Mesenchymal stem cell (in vitro differentiated cells and primary cell): ENCODE data around the gene RPA3.

Source experiments
- DNase-seq: peaks from one replicate; pipeline ENCODE4 v3.0.0-alpha.2; 2013
- H2AFZ ChIP-seq: one replicate; pipeline ENCODE4 v1.6.1; 2013; ENCODE audit warnings: low read depth, mild to moderate bottlenecking, control low read depth, inconsistent platforms, low read length, moderate library complexity
- H2AK5ac ChIP-seq: 2 replicates; pipeline ENCODE4 v1.6.1; 2013; ENCODE audit warnings: low read length, moderate library complexity, mild to moderate bottlenecking, inconsistent platforms; ENCODE audit not compliant: severe bottlenecking
- H2BK120ac ChIP-seq: one replicate; pipeline ENCODE4 v1.6.1; 2013; ENCODE audit warnings: low read depth, mild to moderate bottlenecking, inconsistent platforms, low read length, moderate library complexity
- H2BK12ac ChIP-seq, 2 experiments: one replicate each; pipeline ENCODE4 v1.6.1; 2013; ENCODE audit warnings: inconsistent platforms in 2 of 2, low read length in 2 of 2, mild to moderate bottlenecking in 2 of 2, moderate library complexity in 2 of 2, control low read depth in 1 of 2
- H2BK15ac ChIP-seq: one replicate; pipeline ENCODE4 v1.6.1; 2013; ENCODE audit warnings: mild to moderate bottlenecking, low read depth, inconsistent platforms; ENCODE audit not compliant: poor library complexity, severe bottlenecking
- H2BK5ac ChIP-seq: 2 replicates; pipeline ENCODE4 v1.6.1; 2013; ENCODE audit warnings: low read depth, mild to moderate bottlenecking, low read length, control low read depth, inconsistent platforms; ENCODE audit not compliant: poor library complexity, severe bottlenecking
- H3K14ac ChIP-seq, 2 experiments: one replicate each; pipeline ENCODE4 v1.6.1; 2013; ENCODE audit warnings: inconsistent platforms in 2 of 2, low read length in 2 of 2, control low read depth in 1 of 2, mild to moderate bottlenecking in 1 of 2, moderate library complexity in 1 of 2
- H3K18ac ChIP-seq, 2 experiments: one replicate each; pipeline ENCODE4 v1.6.1; 2013; ENCODE audit warnings: inconsistent platforms in 2 of 2, low read length in 2 of 2, control low read depth in 1 of 2, low read depth in 1 of 2, mild to moderate bottlenecking in 1 of 2
- H3K23ac ChIP-seq, 2 experiments: one replicate each; pipeline ENCODE4 v1.6.1; 2013; ENCODE audit warnings: inconsistent platforms in 2 of 2, low read length in 2 of 2, mild to moderate bottlenecking in 2 of 2, moderate library complexity in 2 of 2, control low read depth in 1 of 2
- H3K27ac ChIP-seq: 2 replicates; pipeline ENCODE4 v1.5.1; 2013; ENCODE audit warnings: mild to moderate bottlenecking, moderate library complexity, low read length, control low read depth, inconsistent platforms; ENCODE audit not compliant: poor library complexity, severe bottlenecking
- H3K27me3 ChIP-seq, 2 experiments: 2 replicates each; pipeline versions ENCODE4 v1.6.1 to v1.7.0; 2013; ENCODE audit warnings: low read length in 2 of 2, mild to moderate bottlenecking in 2 of 2, moderate library complexity in 2 of 2, control low read depth in 1 of 2, inconsistent platforms in 1 of 2; ENCODE audit not compliant: control insufficient read depth in 1 of 2, insufficient read depth in 1 of 2
- H3K36me3 ChIP-seq, 2 experiments: 2 replicates each; pipeline versions ENCODE4 v1.6.1 to v1.7.0; 2013; ENCODE audit warnings: low read length in 2 of 2, control low read depth in 1 of 2, inconsistent platforms in 1 of 2, low read depth in 1 of 2, mild to moderate bottlenecking in 1 of 2; ENCODE audit not compliant: insufficient read depth in 2 of 2, control insufficient read depth in 1 of 2
- H3K4ac ChIP-seq, 2 experiments: one replicate each; pipeline ENCODE4 v1.6.1; 2013; ENCODE audit warnings: inconsistent platforms in 2 of 2, low read length in 2 of 2, mild to moderate bottlenecking in 2 of 2, moderate library complexity in 2 of 2, control low read depth in 1 of 2, low read depth in 1 of 2
- H3K4me1 ChIP-seq: 2 replicates; pipeline ENCODE4 v1.6.1; 2013; ENCODE audit warnings: low read depth, low read length, control low read depth; ENCODE audit not compliant: control insufficient read depth, insufficient read depth
- H3K4me2 ChIP-seq: 2 replicates; pipeline ENCODE4 v1.6.1; 2013; ENCODE audit warnings: low read length, mild to moderate bottlenecking, inconsistent platforms; ENCODE audit not compliant: poor library complexity, severe bottlenecking
- H3K4me3 ChIP-seq, 2 experiments: 2 replicates each; pipeline versions ENCODE4 v1.5.1 to v1.7.0; 2013; ENCODE audit warnings: low read length in 2 of 2, mild to moderate bottlenecking in 2 of 2, control low read depth in 1 of 2, low read depth in 1 of 2; ENCODE audit not compliant: insufficient read depth in 1 of 2
- H3K79me1 ChIP-seq: replicated peaks from 2 replicates; pipeline ENCODE4 v1.6.1; 2013; ENCODE audit warnings: mild to moderate bottlenecking, control low read depth, low read length, inconsistent platforms; ENCODE audit not compliant: poor library complexity, severe bottlenecking
- H3K9ac ChIP-seq: 2 replicates; pipeline ENCODE4 v1.7.0; 2013; ENCODE audit warnings: mild to moderate bottlenecking, low read length, moderate library complexity
- H3K9me3 ChIP-seq: 2 replicates; pipeline ENCODE4 v1.7.0; 2013; ENCODE audit warnings: mild to moderate bottlenecking, low read length; ENCODE audit not compliant: control insufficient read depth
- H4K8ac ChIP-seq: one replicate; pipeline ENCODE4 v1.6.1; 2013; ENCODE audit warnings: inconsistent platforms, mild to moderate bottlenecking, low read length, moderate library complexity
- H4K91ac ChIP-seq: one replicate; pipeline ENCODE4 v1.6.1; 2013; ENCODE audit warnings: mild to moderate bottlenecking, low read length, inconsistent platforms
- WGBS: methylation state at CpG from one replicate; pipeline ENCODE4 v1.1.7; 2013; ENCODE audit warnings: mixed read lengths; 5-methylcytosine and 5-hydroxymethylcytosine counted together

RPA3 gene

DNA sequence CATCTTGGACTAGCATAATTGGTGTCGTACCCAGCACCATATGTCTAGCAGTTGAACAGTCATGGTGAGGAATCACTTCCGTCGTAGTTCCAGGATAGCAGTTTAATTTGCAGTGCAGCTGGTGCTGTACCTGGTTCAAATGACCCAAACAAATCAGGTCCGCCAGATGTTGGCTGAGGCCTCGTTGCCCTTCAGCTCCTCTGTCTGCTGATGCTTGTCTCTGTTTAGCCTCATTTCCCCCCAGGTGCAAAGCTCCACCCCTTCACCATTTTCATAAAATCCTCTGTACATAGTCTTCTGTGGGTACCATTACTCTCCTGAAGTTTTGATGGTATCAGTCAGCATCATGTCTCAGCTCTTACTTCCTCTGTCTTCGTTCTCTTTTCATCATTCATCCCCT is 42.7 kb downstream of the RPA3 start:
- WGBS = 72% methylated on average over 6 of the region's 6 CpGs
- Histone ChIP-seq H3K4me3 (no peak overlapping the region), H3K27me3 (no peaks in the 10 kb centered on the region)

GRCh38 chr7:7673240-7673550 is 45.2 kb downstream of the RPA3 start:
- Histone ChIP-seq H3K79me1 (peaks cover 18% of the 10 kb centered on the region), H3K23ac (no peak overlapping the region), H3K4me3 (no peak overlapping the region), H2AK5ac (no peak overlapping the region), H3K18ac (no peak overlapping the region), H3K4ac (no peak overlapping the region), H3K4me1 (no peaks in the 10 kb centered on the region), H4K91ac (no peak overlapping the region), H3K36me3 (peaks cover 5 to 10% of the 10 kb centered on the region in 2 experiments), H3K9me3 (no peaks in the 10 kb centered on the region), H2AFZ (no peak overlapping the region), H3K27ac (no peak overlapping the region), H3K4me2 (no peak overlapping the region), H4K8ac (no peak overlapping the region), H2BK120ac (no peak overlapping the region), H3K14ac (no peak overlapping the region), H3K27me3 (no peaks in the 10 kb centered on the region), H2BK12ac (no peak overlapping the region), H2BK15ac (no peak overlapping the region), H3K9ac (no peak overlapping the region), H2BK5ac (no peak overlapping the region)
- no peak for DNase-seq
- WGBS = no CpG with 5 or more reads among the region's 2 CpGs

More for the DNA sequence above, 42.7 kb downstream of the RPA3 start:
- H3K14ac ChIP-seq = no peak overlapping the region
- H3K4me1 ChIP-seq = no peaks in the 10 kb centered on the region
- H3K79me1 ChIP-seq = peaks cover 12% of the 10 kb centered on the region
- no peak overlapping the region for H3K4me2 ChIP-seq
- no peak overlapping the region for H2BK5ac ChIP-seq
- no peak overlapping the region for H3K18ac ChIP-seq
- no peak overlapping the region for H2BK120ac ChIP-seq
- H2BK15ac ChIP-seq = no peak overlapping the region
- no peak overlapping the region for H4K8ac ChIP-seq
- no peak overlapping the region for H3K27ac ChIP-seq
- H3K9me3 ChIP-seq = no peaks in the 10 kb centered on the region
- no peak overlapping the region for H3K9ac ChIP-seq
- DNase-seq = no peak
- no peak overlapping the region for H2AK5ac ChIP-seq
- H2AFZ ChIP-seq = no peak overlapping the region
- peaks cover 5 to 10% of the 10 kb centered on the region in 2 experiments for H3K36me3 ChIP-seq
- H2BK12ac ChIP-seq = no peak overlapping the region
- H4K91ac ChIP-seq = no peak overlapping the region
- H3K4ac ChIP-seq = no peak overlapping the region
- H3K23ac ChIP-seq = no peak overlapping the region

DNA sequence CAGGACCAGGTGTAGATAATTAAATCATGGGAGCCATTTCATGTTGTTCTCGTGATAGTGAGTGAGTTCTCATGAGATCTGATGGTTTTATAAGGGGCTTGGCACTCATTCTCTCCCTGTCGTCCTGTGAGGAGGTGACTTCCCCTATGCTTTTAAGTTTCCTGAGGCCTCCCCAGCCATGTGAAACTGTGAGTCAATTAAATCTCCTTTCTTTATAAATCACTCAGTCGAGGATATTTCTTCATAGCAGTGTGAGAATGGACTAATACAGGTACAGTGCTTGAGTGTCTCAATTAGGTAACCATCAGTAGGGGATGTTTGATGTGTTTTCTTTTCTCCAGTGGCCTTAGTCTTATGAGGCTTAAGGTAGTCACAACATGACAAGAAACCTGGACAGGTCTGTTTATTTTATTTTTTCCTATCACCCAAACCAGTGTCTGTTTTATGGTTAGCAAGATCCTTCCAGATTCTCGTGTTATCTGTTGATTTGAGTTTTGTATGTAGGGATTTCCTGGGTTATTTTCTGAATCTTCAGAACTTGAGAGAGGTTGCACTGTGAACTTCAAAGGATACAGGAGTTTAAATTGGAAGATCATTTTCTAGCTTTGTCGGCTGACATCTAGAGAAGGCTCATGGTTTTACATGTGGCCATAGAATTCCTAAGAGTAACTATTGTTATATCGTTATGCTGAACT is 45.7 kb downstream of the RPA3 start:
- no peak overlapping the region for H4K8ac ChIP-seq
- no peak overlapping the region for H3K4me3 ChIP-seq
- 94% methylated on average over 5 of the region's 6 CpGs for WGBS
- no peak overlapping the region for H2BK120ac ChIP-seq
- DNase-seq = no peak
- H2BK12ac ChIP-seq = no peak overlapping the region
- no peak overlapping the region for H3K4ac ChIP-seq
- H3K9me3 ChIP-seq = no peaks in the 10 kb centered on the region
- H2AK5ac ChIP-seq = no peak overlapping the region
- H2BK5ac ChIP-seq = no peak overlapping the region
- H3K36me3 ChIP-seq = peaks cover 5 to 10% of the 10 kb centered on the region in 2 experiments
- H3K27ac ChIP-seq = no peak overlapping the region
- no peak overlapping the region for H2BK15ac ChIP-seq
- no peaks in the 10 kb centered on the region for H3K27me3 ChIP-seq
- peaks cover 19% of the 10 kb centered on the region for H3K79me1 ChIP-seq
- H3K14ac ChIP-seq = no peak overlapping the region
- no peaks in the 10 kb centered on the region for H3K4me1 ChIP-seq
- no peak overlapping the region for H3K9ac ChIP-seq
- no peak overlapping the region for H3K18ac ChIP-seq
- no peak overlapping the region for H2AFZ ChIP-seq
- H3K4me2 ChIP-seq = no peak overlapping the region
- H4K91ac ChIP-seq = no peak overlapping the region
- no peak overlapping the region for H3K23ac ChIP-seq

DNA sequence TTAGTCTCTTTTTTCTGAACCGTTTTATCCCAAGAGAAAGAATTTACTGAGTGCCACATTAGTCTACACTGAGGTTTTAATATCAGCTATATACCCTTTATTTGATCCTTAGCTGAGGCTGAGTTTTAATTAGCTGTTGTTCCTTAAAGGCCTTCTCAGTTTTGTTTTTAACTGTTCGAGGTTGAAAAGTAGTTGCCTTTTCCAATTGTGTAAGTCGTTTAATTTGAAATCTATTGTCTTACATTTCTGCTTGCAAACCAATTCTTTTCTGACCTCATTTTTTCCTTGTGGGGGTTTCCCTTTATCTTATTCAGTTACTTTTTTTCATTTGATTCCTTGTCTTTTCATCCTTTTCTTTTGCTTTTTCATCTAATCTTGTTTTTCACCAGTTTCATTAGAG is 47.0 kb downstream of the RPA3 start:
- H4K91ac ChIP-seq = no peak overlapping the region
- no peak for DNase-seq

More for the DNA sequence above, 47.0 kb downstream of the RPA3 start:
- H3K4me2 ChIP-seq = no peak overlapping the region
- H3K18ac ChIP-seq = no peak overlapping the region
- H3K14ac ChIP-seq = no peak overlapping the region
- H3K4ac ChIP-seq = no peak overlapping the region
- no peak overlapping the region for H2BK5ac ChIP-seq
- H3K4me1 ChIP-seq = no peaks in the 10 kb centered on the region
- no peak overlapping the region for H2BK15ac ChIP-seq
- no peak overlapping the region for H3K23ac ChIP-seq
- 0% methylated on average over 1 of the region's 3 CpGs for WGBS
- no peak overlapping the region for H2BK12ac ChIP-seq
- H3K4me3 ChIP-seq = no peak overlapping the region
- no peaks in the 10 kb centered on the region for H3K27me3 ChIP-seq
- H2AK5ac ChIP-seq = no peak overlapping the region
- no peaks in the 10 kb centered on the region for H3K9me3 ChIP-seq
- no peak overlapping the region for H3K9ac ChIP-seq
- H2BK120ac ChIP-seq = no peak overlapping the region
- H2AFZ ChIP-seq = no peak overlapping the region
- peaks cover 5 to 10% of the 10 kb centered on the region in 2 experiments for H3K36me3 ChIP-seq
- H4K8ac ChIP-seq = no peak overlapping the region
- H3K27ac ChIP-seq = no peak overlapping the region
- H3K79me1 ChIP-seq = peaks cover 23% of the 10 kb centered on the region
